GM12891 (cell line): ENCODE measurements around the gene KBTBD2.
"Not testable (repeated sequence)": the region's sequence is repeated elsewhere in the genome, so short reads cannot be mapped to it uniquely, and the experiment has no call there.

ENCODE experiments used
- DNase-seq: peaks from one replicate; pipeline ENCODE4 v3.0.0; 2011; ENCODE audit warnings: low spot score; ENCODE audit not compliant: insufficient read length
- FAIRE-seq: peaks from 2 replicates; lab custom pipeline; 2011; peaks lifted over from hg19 to GRCh38; lab: Jason Lieb, UNC
- PAX5 ChIP-seq: IDR thresholded peaks from 2 replicates; pipeline ENCODE4 v1.6.1; 2011; ENCODE audit warnings: low read length, moderate library complexity, mild to moderate bottlenecking; ENCODE audit not compliant: insufficient read depth, severe bottlenecking
- POLR2A ChIP-seq: IDR thresholded peaks from 2 replicates; pipeline ENCODE4 v1.6.1; 2011; ENCODE audit warnings: low read depth, low read length, control low read depth
- POLR2AphosphoS5 ChIP-seq: IDR thresholded peaks from 2 replicates; pipeline ENCODE4 v1.6.1; 2011; ENCODE audit warnings: low read depth, low read length, control low read depth
- POU2F2 ChIP-seq: IDR thresholded peaks from 2 replicates; pipeline ENCODE4 v1.6.1; 2011; ENCODE audit warnings: low read depth, mild to moderate bottlenecking, control low read depth, low read length, moderate library complexity
- SPI1 ChIP-seq: IDR thresholded peaks from 2 replicates; pipeline ENCODE4 v1.6.1; 2011; ENCODE audit warnings: low read depth, low read length, control low read depth
- TAF1 ChIP-seq: IDR thresholded peaks from 2 replicates; pipeline ENCODE4 v1.6.1; 2011; ENCODE audit warnings: low read depth, low read length, control low read depth

The KBTBD2 gene

DNA sequence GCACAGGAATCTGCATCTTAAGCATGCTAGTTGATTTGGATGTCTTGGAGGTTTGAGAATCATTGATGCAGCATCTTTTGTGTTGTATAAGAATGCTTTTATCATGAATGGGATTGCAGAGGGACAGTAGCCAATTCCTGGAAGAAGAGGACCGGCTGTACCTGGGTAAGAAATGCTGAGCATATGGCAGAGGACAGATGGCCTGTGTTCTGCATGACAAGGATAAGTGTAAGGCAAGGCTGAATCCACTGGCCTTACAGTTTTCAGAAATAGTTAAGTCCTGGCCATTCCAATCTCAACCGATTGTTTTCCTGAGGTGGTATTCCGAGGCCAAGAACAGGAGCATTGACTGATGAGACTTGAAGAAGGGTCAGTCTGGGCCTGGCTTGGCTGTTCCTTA, 24.4 kb upstream of the KBTBD2 start:
- TF ChIP-seq POLR2A (no peak), POU2F2 (no peak), POLR2AphosphoS5 (no peak), SPI1 (no peak)
- FAIRE-seq: no peak
- no peak for DNase-seq

DNA sequence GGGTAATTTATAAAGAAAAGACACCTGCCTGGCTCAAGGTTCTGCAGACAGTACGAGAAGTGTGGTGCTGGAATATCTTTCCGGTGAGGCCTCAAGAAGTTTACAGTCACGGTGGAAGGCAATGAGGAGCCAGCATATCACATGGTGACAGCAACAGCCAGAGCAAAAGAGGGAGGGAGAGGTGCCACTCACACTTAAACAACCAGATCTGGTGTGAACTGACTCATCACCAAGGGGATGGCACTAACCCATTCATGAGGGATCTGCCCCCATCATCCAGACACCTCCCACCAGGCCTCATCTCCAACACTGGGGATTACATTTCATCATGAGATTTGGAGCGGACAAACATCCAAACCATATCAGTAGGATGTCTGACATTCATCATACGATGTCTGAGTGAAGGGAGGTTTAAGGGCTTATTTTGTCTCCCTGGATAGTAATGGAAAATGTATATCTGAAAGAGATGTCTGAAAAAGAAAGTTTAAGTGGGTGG, 23.5 kb upstream of the KBTBD2 start:
- DNase-seq (no peak), FAIRE-seq (no peak)
- TF ChIP-seq PAX5: no peak
- TF ChIP-seq POLR2A: no peak

DNA sequence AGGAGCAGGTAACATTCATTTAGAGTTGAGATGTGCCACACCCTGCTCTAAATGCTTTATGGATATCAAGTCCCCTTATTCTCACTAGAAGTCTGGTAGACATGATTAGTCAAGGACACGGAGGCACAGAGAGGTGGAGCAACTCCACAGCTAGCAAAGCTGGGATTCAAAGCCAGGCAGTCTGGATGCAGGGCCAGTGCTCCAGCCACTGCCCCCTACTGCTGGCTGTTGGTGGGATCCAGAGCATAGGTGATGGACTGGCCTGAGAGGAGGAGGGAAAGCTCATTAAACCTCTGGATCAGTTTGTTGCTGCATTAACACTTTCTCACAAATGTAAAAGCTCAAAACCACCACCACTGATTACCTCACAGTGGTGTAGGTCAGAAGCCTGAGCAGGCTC, 22.6 kb upstream of the KBTBD2 start:
- TF ChIP-seq POU2F2 (no peak), PAX5 (no peak), POLR2AphosphoS5 (no peak), POLR2A (no peak), SPI1 (no peak), TAF1 (no peak)
- no peak for FAIRE-seq
- DNase-seq: no peak

DNA sequence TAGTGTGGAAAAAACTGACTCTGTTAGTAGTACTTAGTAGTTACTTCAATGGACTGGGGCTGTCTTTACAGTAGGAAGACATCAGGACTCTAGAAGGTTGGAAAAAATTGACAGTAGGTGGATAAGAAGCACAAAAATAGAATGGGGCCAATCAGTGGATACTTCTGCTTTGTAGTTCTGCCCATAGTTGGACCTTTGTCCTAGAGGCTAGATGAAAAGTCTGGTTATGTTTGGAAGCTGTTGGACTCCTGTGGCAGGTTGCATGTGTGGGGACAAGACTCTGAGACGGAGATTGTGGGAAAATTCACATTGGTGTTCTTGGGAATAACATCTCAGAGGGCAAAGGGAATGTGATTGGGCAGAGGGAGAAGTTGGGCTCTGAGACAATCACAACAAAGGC, 18.6 kb upstream of the KBTBD2 start:
- no peak for TF ChIP-seq POU2F2
- FAIRE-seq: no peak
- no peak for DNase-seq

DNA sequence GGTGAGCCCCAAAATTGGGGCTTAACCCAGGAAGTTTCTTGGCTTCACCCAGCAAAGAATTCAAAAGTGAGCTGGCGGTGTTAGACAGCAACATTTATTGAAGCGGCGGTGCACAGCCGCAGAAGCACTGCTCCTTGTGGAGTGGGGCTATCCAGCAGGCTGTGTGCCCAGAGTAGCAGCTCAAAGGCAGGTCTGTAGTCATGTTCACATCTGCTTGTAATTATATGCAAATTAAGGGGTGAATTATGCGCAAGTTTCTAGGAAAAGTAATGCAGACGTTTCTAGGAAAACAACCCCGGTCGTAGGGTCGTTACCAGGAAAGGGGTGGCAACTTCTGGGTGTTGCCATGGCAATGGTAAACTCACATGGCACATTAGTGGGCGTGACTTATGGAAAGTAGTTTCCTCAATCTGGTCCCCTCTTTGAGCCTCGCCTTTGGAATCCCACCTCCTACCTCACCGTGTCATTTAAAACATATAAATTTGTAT, 13.7 kb upstream of the KBTBD2 start:
- TF ChIP-seq PAX5 (no peak), POU2F2 (no peak), SPI1 (no peak)
- FAIRE-seq (no peak), DNase-seq (no peak)

DNA sequence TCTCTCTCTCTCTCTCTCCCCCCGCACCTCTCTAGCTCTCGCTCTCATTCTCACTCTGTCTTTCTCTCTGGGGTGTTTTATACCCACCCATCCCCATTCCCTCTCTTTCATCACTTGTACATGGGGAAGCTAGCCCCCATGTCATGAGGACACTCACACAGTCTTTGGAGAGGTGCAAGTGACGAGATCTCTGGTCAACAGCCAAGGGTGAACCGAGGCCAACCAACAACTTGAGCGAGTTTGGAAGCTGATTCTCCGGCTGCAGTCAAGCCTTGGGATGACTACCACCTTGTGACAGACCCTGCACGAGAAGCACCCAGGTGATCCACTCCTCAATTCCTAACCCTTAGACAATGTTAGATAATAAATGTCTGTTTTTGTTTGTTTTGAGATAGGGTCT, 10.1 kb upstream of the KBTBD2 start:
- no peak for TF ChIP-seq PAX5
- DNase-seq (no peak), FAIRE-seq (no peak)

DNA sequence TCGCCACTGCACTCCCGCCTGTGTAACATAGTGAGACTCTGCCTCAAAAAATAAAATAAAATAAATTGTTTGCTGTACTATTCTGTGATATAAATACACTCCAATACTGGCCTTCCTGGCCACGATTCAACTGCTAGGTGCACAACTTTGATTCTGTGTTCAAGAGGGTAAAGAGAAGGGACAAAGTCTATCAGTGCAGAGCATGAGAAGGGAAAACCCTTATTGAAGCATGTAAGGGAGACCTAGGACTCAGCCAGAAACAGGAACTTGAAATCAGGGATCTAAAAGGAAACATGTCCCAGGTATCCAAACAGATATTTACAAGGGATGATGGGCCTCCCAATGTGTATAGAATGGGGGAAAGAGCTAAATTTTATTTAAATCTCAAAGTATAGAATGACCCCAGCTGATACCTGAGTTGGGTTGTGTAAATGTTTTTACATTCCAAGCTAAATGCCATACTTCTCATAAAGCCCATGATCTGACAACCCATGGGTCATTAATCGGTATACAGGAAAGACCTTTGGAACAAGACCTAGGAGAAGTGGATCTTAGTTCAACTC, 9.0 kb upstream of the KBTBD2 start:
- FAIRE-seq: no peak
- TF ChIP-seq POU2F2 (no peak), SPI1 (no peak), PAX5 (no peak), POLR2A (no peak), TAF1 (no peak), POLR2AphosphoS5 (no peak)
- DNase-seq: no peak

DNA sequence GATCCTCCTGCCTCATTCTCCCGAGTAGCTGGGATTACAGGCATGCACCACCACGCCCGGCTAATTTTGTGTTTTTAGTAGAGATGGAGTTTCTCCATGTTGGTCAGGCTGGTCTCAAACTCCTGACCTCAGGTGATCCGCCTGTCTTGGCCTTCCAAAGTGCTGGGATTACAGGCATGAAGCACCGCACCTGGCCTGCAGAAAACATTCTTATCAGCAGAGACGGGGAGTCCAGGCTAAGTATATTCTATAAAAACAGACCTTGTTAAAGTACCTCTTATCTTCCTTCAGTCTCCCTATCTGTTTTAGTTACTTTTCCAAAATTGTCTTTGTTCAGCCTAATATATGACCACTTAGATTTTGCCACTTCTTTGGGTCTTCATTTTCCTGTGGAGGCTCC, 5.8 kb upstream of the KBTBD2 start:
- not testable (repeated sequence) for DNase-seq, FAIRE-seq

DNA sequence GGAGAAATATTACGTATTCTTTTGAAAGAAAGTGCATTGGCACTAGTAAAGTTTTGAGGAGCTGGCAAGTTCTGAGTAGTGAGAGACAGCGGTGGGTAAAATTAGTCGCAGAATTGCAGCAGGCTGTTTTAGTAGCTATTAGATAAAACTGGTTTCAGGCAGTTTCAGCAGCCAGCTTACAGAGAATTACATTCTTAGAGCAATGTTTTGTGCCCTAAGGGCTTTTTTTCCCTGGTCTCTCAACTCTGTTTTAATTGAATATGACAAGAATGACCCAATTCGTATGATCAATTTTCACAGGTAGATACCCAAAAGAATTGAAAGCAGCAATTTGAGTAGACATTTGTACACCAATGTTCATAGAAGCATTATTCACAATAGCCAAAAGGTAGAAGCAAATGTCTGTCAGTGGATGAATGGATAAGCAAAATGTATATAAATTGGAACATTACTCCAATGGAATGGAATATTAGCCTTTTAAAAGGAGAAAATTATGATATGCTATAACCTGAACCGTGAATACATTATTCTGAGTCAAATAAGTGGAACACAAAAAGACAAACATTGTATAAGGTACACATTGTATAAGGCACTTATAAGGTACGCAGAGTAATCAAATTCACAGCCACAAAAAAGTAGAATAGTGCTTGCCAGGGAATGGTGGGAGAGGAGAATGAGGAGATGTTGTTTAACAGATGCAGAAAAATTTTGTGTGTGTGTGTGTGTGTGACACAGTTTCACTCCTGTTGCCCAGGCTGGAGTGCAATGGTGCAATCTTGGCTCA, 5.2 kb upstream of the KBTBD2 start:
- no peak for FAIRE-seq
- DNase-seq: no peak
- TF ChIP-seq POU2F2 (no peak), POLR2AphosphoS5 (no peak), TAF1 (no peak), PAX5 (no peak), SPI1 (no peak), POLR2A (no peak)

DNA sequence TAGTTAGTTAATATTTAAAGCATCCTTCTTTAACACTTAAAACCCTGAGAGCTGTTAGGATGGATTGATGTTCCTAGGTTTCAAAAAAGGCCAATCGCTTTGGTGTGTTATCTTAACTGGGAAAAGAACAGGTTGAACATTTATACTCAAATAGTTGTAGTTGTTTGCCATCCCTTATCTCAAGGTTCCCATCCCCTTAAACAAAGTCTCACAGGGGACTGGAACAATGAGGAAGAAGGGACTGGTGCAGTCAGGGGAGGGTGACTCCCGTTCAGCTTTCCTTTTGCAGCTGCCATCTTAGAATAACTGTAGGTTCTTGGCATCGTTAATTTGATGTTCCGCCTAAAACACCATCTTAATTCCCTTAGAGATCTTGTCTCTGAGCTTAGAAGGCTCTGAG, 2.6 kb upstream of the KBTBD2 start:
- FAIRE-seq: no peak
- no peak for DNase-seq
- TF ChIP-seq POLR2AphosphoS5 (no peak), POLR2A (no peak), POU2F2 (no peak), PAX5 (no peak), TAF1 (no peak)

DNA sequence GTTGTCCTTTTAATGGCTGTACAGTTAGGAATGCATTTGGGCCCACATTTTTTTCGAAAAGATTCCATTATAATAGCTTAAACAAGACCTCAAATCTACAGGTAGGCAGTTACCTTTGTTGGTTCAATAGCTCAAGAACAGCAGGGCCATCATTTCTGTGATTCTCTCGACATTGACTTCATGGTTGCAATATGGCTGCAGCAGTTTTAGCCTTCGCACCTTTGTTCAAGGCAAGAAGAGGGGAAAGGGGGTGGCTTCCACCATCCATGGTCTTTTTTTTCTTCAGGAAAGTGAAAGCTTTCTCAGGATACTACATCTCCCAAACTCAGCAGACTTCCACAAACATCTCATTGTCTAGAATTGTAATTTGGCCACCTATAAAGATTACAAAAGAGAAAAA, 2.2 kb upstream of the KBTBD2 start:
- FAIRE-seq (no peak), DNase-seq (no peak)
- no peak for TF ChIP-seq PAX5
- no peak for TF ChIP-seq POLR2AphosphoS5
- no peak for TF ChIP-seq SPI1
